GM23248 (cell line): Measurements from ENCODE around the gene KNTC1. TPM values are rescaled to one million over a fixed set of nuclear protein-coding genes. Genes with fewer than 3 reads are reported as not detected.

Source experiments
- DNase-seq: peaks from one replicate; pipeline ENCODE4 v3.0.0-alpha.2; 2015
- H2AFZ ChIP-seq: fragments of 200-600 bp; sonication (generic); 2 replicates; pipeline ENCODE4 v1.6.1; 2016; ENCODE audit warnings: antibody characterized with exemption
- H3F3A ChIP-seq: fragments of 200-600 bp; sonication (generic); 2 replicates; pipeline ENCODE4 v1.6.1; 2016; ENCODE audit warnings: mild to moderate bottlenecking, antibody characterized with exemption, mixed run types; ENCODE audit not compliant: insufficient read depth
- H3K27ac ChIP-seq: fragments of 200-600 bp; sonication (generic); 2 replicates; pipeline ENCODE4 v1.5.1; 2016; ENCODE audit warnings: mild to moderate bottlenecking
- H3K27me3 ChIP-seq: fragments of 200-600 bp; sonication (generic); replicated peaks from 2 replicates; pipeline ENCODE4 v1.6.1; 2016; ENCODE audit warnings: mild to moderate bottlenecking; ENCODE audit not compliant: insufficient read depth
- H3K36me3 ChIP-seq: fragments of 200-600 bp; sonication (generic); 2 replicates; pipeline ENCODE4 v1.6.1; 2016; ENCODE audit warnings: low read depth, mild to moderate bottlenecking
- H3K4me1 ChIP-seq: fragments of 200-600 bp; sonication (generic); 2 replicates; pipeline ENCODE4 v1.6.1; 2016; ENCODE audit warnings: mild to moderate bottlenecking; ENCODE audit not compliant: insufficient read depth
- H3K4me2 ChIP-seq: fragments of 200-600 bp; sonication (generic); one replicate; pipeline ENCODE4 v1.6.1; 2016; ENCODE audit warnings: mild to moderate bottlenecking; ENCODE audit not compliant: unreplicated experiment
- H3K4me3 ChIP-seq: fragments of 200-600 bp; sonication (generic); 2 replicates; pipeline ENCODE4 v1.5.1; 2016; ENCODE audit warnings: mild to moderate bottlenecking
- H3K79me2 ChIP-seq: fragments of 200-600 bp; sonication (generic); 2 replicates; pipeline ENCODE4 v1.6.1; 2016; ENCODE audit warnings: mild to moderate bottlenecking; ENCODE audit not compliant: insufficient read depth
- H3K9ac ChIP-seq: fragments of 200-600 bp; sonication (generic); 2 replicates; pipeline ENCODE4 v1.6.1; 2016; ENCODE audit warnings: mild to moderate bottlenecking
- H3K9me2 ChIP-seq: fragments of 200-600 bp; sonication (generic); 2 replicates; pipeline ENCODE4 v1.6.1; 2016; ENCODE audit warnings: mixed run types, mild to moderate bottlenecking, moderate library complexity; ENCODE audit not compliant: insufficient read depth
- H3K9me3 ChIP-seq: fragments of 200-600 bp; sonication (generic); one replicate; pipeline ENCODE4 v1.6.1; 2017; ENCODE audit warnings: low read depth
- H4K20me1 ChIP-seq: fragments of 200-600 bp; sonication (generic); 2 replicates; pipeline ENCODE4 v1.6.0; 2016; ENCODE audit not compliant: insufficient read depth
- EZH2 ChIP-seq: fragments of 200-600 bp; sonication (generic); IDR thresholded peaks from 2 replicates; pipeline ENCODE4 v1.6.1; 2018; ENCODE audit warnings: antibody characterized with exemption, mild to moderate bottlenecking; ENCODE audit not compliant: insufficient read depth, poor library complexity, severe bottlenecking
- EZH2phosphoT487 ChIP-seq: fragments of 200-600 bp; sonication (generic); IDR thresholded peaks from 2 replicates; pipeline ENCODE4 v1.6.1; 2018; ENCODE audit warnings: antibody characterized with exemption, moderate library complexity, mild to moderate bottlenecking, low read depth; ENCODE audit not compliant: insufficient read depth
- WGBS, 2 experiments: methylation state at CpG; one replicate each; pipeline ENCODE4 v1.1.6; 2015 to 2017; ENCODE audit warnings: low lambda C conversion rate in 2 of 2, low coverage in 1 of 2; ENCODE audit errors: missing lambda C conversion rate in 2 of 2; 5-methylcytosine and 5-hydroxymethylcytosine counted together
- in situ Hi-C: fragments of 300-500 bp; cut with MboI; formaldehyde crosslinking; loops from 2 replicates; pipeline ENCODE4 v1.15.0; 2020
- polyA plus RNA-seq: library from polyadenylated mRNA; unstranded; fragments of >200 nt; fragmentation: Nextera tagmentation; extraction: Ambion mirVana; gene quantifications from 2 replicates; pipeline ENCODE4 v1.2.1, GENCODE V29; 2016
- total RNA-seq: library from RNA; depleted of rRNA; stranded (reverse); fragments of >200 nt; shearing (Covaris generic); gene quantifications from 2 replicates; pipeline ENCODE4 v1.2.3, GENCODE V29; 2014

KNTC1 gene
- total and polyA plus RNA-seq, 2 experiments from 2014 or later, result 8.1 to 15.5 TPM

DNA sequence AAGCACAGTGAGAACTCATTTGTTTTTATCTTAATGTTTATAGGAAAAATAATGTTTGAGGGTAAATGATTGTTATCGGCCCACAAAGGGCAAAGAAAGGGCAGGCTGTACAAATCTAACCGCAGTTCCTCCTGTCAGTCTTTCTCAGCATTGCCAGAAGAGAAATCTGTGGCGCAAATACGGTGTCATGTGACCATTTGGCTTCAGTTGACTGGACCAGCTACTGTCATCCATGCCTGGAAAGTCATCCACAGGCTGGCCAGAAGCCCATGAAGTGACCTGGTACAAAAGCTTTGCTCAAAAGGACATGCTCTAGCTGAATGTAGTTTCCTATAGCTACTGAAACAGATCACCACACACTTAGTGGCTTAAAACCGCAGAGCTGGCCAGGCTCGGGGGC lies 132.5 kb downstream of the KNTC1 start:
- 90 to 94% methylated on average over 6 of the region's 6 CpGs for WGBS, 2 experiments
- TF ChIP-seq EZH2phosphoT487, result no peak
- TF ChIP-seq EZH2, result no peak

DNA sequence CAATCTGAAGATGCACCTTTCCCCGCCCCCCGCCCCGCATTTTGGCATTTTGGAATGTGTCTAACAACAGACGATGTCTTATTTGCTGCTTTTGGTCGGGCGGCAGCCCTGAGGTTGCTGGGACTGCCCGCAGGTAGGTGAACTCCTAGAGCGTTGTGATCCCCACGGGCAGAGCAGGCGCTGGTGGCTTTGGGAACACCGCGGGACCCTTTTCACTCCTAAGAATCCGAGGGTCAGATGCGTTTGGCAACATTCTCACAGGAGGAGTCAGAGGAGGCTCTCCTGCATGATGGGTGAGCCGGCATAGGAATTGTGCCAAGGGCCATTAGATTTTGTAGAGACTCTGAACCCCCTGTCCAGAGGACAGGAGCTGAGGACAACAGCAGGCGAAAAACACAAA lies 134.2 kb downstream of the KNTC1 start:
- H3K4me2 ChIP-seq, result no peak overlapping the region
- WGBS, 2 experiments, result 75 to 77% methylated on average over 16 of the region's 16 CpGs
- in situ Hi-C loops, result no loop called here
- H3K4me3 ChIP-seq, result no peak overlapping the region
- no peaks in the 10 kb centered on the region for H4K20me1 ChIP-seq
- no peaks in the 10 kb centered on the region for H3K79me2 ChIP-seq
- no peak for DNase-seq
- H3K9me2 ChIP-seq, result no peaks in the 10 kb centered on the region
- no peak overlapping the region for H2AFZ ChIP-seq
- TF ChIP-seq EZH2, result no peak
- no peak for TF ChIP-seq EZH2phosphoT487
- H3K9me3 ChIP-seq, result no peaks in the 10 kb centered on the region
- no peaks in the 10 kb centered on the region for H3F3A ChIP-seq
- no peaks in the 10 kb centered on the region for H3K27me3 ChIP-seq
- H3K27ac ChIP-seq, result no peak overlapping the region
- H3K9ac ChIP-seq, result no peak overlapping the region
- H3K36me3 ChIP-seq, result no peaks in the 10 kb centered on the region
- no peaks in the 10 kb centered on the region for H3K4me1 ChIP-seq

More for the DNA sequence above, 132.5 kb downstream of the KNTC1 start:
- Histone ChIP-seq H3K4me2 (no peak overlapping the region), H3F3A (no peaks in the 10 kb centered on the region), H3K9ac (no peak overlapping the region), H3K4me3 (no peak overlapping the region), H3K9me2 (no peaks in the 10 kb centered on the region), H3K9me3 (no peaks in the 10 kb centered on the region), H3K79me2 (no peaks in the 10 kb centered on the region), H3K4me1 (no peaks in the 10 kb centered on the region), H2AFZ (no peak overlapping the region), H3K27ac (no peak overlapping the region), H3K27me3 (no peaks in the 10 kb centered on the region), H3K36me3 (no peaks in the 10 kb centered on the region), H4K20me1 (no peaks in the 10 kb centered on the region)
- in situ Hi-C loops, result no loop called here
- no peak for DNase-seq

DNA sequence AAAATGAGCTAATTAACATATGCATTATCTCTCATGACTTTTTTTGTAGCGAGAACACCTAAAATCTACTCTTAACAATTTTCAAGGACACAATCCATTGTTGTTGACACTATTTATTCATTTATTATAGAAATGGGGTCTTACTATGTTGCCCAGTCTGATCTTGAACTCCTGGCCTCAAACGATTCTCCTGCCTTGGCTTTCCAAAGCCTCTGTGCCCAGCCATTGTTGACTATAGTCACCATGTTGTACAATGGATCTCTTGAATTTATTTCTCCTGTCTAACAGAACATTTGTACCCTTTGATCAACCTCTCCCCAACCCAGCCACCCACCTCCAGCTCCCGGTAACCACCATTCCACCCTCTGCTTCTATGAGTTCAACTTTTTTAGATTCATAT lies 134.9 kb downstream of the KNTC1 start:
- Histone ChIP-seq H3K27ac (no peak overlapping the region), H4K20me1 (no peaks in the 10 kb centered on the region), H3K4me2 (no peak overlapping the region), H3K27me3 (no peaks in the 10 kb centered on the region), H3K9me3 (no peaks in the 10 kb centered on the region), H3K79me2 (no peaks in the 10 kb centered on the region), H3K9me2 (no peaks in the 10 kb centered on the region), H3F3A (no peaks in the 10 kb centered on the region), H3K36me3 (no peaks in the 10 kb centered on the region), H3K4me3 (no peak overlapping the region), H3K9ac (no peak overlapping the region), H2AFZ (no peak overlapping the region), H3K4me1 (no peaks in the 10 kb centered on the region)
- in situ Hi-C loops, result no loop called here
- TF ChIP-seq EZH2phosphoT487, result no peak
- no peak for TF ChIP-seq EZH2
- 95 to 96% methylated on average over 3 of the region's 3 CpGs for WGBS, 2 experiments
- no peak for DNase-seq

DNA sequence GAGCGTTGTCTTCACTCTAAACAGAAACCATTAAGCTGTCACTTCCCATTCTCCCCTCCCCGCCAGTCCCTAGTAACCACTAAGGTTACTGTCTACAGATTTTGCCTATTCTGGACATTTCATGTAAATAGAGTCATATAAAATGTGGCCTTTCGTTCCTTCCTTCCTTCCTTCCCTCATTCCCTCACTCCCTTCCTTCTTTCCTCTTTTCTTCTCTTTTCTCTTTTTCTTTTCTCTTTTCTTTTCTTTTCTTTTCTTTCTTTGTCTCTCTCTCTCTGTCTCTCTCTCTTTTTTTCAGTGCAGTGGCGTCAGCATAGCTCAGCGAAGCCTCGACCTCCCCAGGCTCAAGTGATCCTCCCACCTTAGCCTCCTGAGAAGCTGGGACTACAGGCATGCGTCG lies 138.3 kb downstream of the KNTC1 start:
- H3K79me2 ChIP-seq, result no peaks in the 10 kb centered on the region
- peaks cover 11% of the 10 kb centered on the region for H3K4me1 ChIP-seq
- TF ChIP-seq EZH2 (no peak), EZH2phosphoT487 (no peak)
- H3K9me3 ChIP-seq, result no peaks in the 10 kb centered on the region
- H3F3A ChIP-seq, result peaks cover 15% of the 10 kb centered on the region
- WGBS, 2 experiments, result 89 to 91% methylated on average over 8 of the region's 8 CpGs
- H3K9me2 ChIP-seq, result no peaks in the 10 kb centered on the region
- H3K4me3 ChIP-seq, result no peak overlapping the region
- H3K36me3 ChIP-seq, result no peaks in the 10 kb centered on the region
- DNase-seq, result no peak
- H3K4me2 ChIP-seq, result no peak overlapping the region
- H3K9ac ChIP-seq, result no peak overlapping the region
- no peaks in the 10 kb centered on the region for H4K20me1 ChIP-seq
- H3K27me3 ChIP-seq, result no peaks in the 10 kb centered on the region
- H3K27ac ChIP-seq, result no peak overlapping the region
- in situ Hi-C loops, result no loop called here
- no peak overlapping the region for H2AFZ ChIP-seq

DNA sequence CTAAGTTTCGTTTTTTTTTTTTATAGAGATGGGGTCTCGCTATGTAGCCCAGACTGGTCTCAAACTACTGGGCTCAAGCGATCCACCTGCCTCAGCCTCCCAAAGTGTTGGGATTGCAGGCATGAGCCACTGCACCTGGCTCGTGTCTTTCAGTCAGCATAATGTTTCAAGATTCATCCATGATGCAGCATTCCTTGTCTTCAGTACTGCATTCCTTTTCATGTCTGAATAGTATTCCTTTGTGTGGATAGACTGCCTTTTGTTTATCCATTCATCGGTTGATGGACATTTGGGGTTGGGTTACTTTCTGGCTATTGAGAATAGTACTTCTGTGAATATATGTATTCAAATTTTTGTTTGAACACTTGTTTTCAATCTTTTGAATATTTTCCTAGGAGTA lies 138.7 kb downstream of the KNTC1 start:
- Histone ChIP-seq H3K36me3 (no peaks in the 10 kb centered on the region), H3K9me2 (no peaks in the 10 kb centered on the region), H3K27me3 (no peaks in the 10 kb centered on the region), H3K4me2 (no peak overlapping the region), H3K4me3 (no peak overlapping the region), H4K20me1 (no peaks in the 10 kb centered on the region), H3K4me1 (peaks cover 11% of the 10 kb centered on the region), H3K79me2 (no peaks in the 10 kb centered on the region), H3K9ac (no peak overlapping the region), H3K9me3 (no peaks in the 10 kb centered on the region), H2AFZ (no peak overlapping the region), H3K27ac (no peak overlapping the region), H3F3A (peaks cover 15% of the 10 kb centered on the region)
- WGBS, 2 experiments, result 94 to 97% methylated on average over 5 of the region's 5 CpGs
- in situ Hi-C loops, result no loop called here
- TF ChIP-seq EZH2 (no peak), EZH2phosphoT487 (no peak)
- DNase-seq, result no peak
